ENCODE measurements around the gene NFIX. TPM values are rescaled to one million over a fixed set of nuclear protein-coding genes. Genes with fewer than 3 reads are reported as not detected.

The NFIX gene
- total RNA-seq, 1 donor from 2014 or later = 8.4 TPM

DNA sequence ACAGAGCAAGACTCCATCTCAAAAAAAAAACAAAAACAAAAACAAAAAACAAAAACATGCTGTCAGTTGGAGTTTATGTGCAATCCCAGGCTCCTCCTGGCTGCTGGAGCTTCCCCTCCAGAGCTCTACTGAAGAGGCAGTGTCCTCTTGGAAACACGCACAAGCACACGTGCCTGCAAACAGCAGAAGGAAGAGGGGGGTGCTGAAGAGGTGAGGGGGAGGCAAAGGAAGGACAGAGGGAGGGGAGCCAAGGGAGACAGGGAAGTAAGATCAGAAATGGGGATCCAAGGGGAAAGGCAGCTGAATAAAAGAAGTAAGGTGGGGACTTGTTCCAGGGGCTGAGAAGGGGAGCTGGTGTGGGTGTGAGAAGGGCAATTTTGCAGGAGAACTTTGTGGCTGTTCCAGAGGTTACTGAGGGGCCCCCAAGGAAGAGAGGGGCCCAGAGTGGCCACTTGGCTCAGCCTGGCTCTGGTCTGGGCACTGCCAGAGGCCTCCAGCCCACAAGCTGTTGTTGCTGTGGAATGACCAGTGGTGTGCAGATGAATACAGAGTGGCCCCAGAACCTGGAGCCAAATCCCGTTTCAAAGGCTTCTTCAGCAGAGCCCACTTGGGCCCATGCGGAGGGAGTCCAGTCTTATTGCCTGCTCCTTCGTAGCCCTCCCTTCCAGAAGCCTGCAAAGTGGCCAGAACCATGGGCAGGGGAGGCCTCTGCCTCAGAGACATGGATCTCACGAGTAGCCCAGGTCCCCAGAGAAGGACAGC is 73.0 kb downstream of the NFIX start:
- H3K79me2 ChIP-seq (ENCODE audit: insufficient read depth, low read length) = peaks cover 91% of the 10 kb centered on the region
- no peak overlapping the region for H3K4me2 ChIP-seq (ENCODE audit: low read length)
- H3K27ac ChIP-seq (ENCODE audit: low read depth, low read length) = no peak overlapping the region
- H3K36me3 ChIP-seq (ENCODE audit: insufficient read depth, low read length) = peaks cover under 1% of the 10 kb centered on the region
- no peak overlapping the region for H3K4me3 ChIP-seq (ENCODE audit: insufficient read depth, low read depth, low read length)
- no peak overlapping the region for H2AFZ ChIP-seq (ENCODE audit: low read depth, low read length)
- no peaks in the 10 kb centered on the region for H3K9me3 ChIP-seq (ENCODE audit: insufficient read depth, low read depth, low read length)
- Mint-ChIP-seq H3K4me1 (ENCODE audit: low read depth, unreplicated experiment) (peaks cover 4% of the 10 kb centered on the region), H3K27me3 (ENCODE audit: low read depth, unreplicated experiment) (peaks cover 90% of the 10 kb centered on the region), H3K27ac (ENCODE audit: unreplicated experiment) (no peak overlapping the region), H3K36me3 (ENCODE audit: low read depth, unreplicated experiment) (peaks cover 7% of the 10 kb centered on the region), H3K9me3 (ENCODE audit: unreplicated experiment) (no peaks in the 10 kb centered on the region), H3K4me3 (ENCODE audit: unreplicated experiment) (no peak overlapping the region)
- no peak overlapping the region for H3K9ac ChIP-seq (ENCODE audit: low read length)
- TF ChIP-seq EZH2 (IDR thresholded peaks at IDR 0.05; ENCODE audit: insufficient read depth, low read length) = no peak
- TF ChIP-seq, protein P1, sequence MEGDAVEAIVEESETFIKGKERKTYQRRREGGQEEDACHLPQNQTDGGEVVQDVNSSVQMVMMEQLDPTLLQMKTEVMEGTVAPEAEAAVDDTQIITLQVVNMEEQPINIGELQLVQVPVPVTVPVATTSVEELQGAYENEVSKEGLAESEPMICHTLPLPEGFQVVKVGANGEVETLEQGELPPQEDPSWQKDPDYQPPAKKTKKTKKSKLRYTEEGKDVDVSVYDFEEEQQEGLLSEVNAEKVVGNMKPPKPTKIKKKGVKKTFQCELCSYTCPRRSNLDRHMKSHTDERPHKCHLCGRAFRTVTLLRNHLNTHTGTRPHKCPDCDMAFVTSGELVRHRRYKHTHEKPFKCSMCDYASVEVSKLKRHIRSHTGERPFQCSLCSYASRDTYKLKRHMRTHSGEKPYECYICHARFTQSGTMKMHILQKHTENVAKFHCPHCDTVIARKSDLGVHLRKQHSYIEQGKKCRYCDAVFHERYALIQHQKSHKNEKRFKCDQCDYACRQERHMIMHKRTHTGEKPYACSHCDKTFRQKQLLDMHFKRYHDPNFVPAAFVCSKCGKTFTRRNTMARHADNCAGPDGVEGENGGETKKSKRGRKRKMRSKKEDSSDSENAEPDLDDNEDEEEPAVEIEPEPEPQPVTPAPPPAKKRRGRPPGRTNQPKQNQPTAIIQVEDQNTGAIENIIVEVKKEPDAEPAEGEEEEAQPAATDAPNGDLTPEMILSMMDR (IDR thresholded peaks at IDR 0.05; ENCODE audit: insufficient read depth, low read depth, low read length) = no peak
- FAIRE-seq (no peak), DNase-seq (ENCODE audit: low read depth) (no peak)
- no peaks in the 10 kb centered on the region for H3K27me3 ChIP-seq (ENCODE audit: insufficient read depth, low read length)
- H4K20me1 ChIP-seq (ENCODE audit: insufficient read depth, low read length) = peaks cover 97% of the 10 kb centered on the region
- H3K4me1 ChIP-seq (ENCODE audit: insufficient read depth, low read length) = peaks cover 13% of the 10 kb centered on the region

DNA sequence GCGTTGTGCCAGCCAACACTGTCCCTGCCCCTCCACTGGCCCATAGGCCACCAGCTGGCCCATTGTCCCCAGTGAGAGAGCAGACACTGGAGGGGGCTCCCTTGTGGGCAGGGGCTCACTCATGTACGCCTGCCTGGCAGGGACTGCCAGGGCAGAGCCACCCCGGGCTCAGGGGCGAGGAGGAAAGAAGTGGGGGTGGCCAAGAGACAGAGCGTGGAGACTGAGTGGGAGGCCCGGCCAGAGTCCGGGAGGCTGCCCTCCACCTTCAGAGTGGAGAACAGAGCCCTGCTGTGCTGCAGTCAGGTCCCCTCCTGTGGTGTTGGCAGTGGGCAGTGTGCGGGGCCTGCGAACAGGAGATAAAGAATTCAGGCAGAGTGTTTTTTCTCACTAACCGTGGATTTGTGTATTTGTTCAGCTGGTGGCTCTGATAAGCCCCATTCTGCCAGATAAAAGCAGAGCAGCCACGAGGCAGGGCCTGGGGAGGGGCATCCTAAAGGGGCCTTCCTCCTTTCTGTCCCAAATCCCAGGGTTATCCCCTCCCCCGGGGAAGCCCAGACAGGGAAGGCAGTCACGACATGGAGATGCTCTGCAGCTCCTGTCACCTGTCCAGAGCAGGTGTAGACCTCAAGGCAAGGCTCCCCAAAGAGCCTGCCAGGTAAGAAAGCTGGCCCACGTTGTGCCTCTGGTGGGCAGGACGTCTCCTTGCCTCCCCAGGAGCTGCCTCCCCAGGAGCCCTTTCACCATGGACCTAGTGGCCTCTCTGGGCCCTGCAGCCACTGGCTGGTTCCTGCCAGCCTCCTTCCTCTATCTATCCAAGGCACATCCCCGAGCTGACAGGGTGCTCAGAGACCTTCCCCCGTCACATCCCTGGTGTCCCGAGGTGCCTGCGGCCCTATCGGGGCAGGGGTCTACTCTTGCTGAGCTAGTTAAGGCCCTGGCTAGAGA is 74.4 kb downstream of the NFIX start:
- H3K4me3 ChIP-seq (ENCODE audit: insufficient read depth, low read depth, low read length) = no peak overlapping the region
- H4K20me1 ChIP-seq (ENCODE audit: insufficient read depth, low read length) = peaks cover 92% of the 10 kb centered on the region
- no peaks in the 10 kb centered on the region for H3K4me1 Mint-ChIP-seq (ENCODE audit: low read depth, unreplicated experiment)
- H3K36me3 Mint-ChIP-seq (ENCODE audit: low read depth, unreplicated experiment) = peaks cover 7% of the 10 kb centered on the region
- H2AFZ ChIP-seq (ENCODE audit: low read depth, low read length) = no peak overlapping the region
- peaks cover 12% of the 10 kb centered on the region for H3K4me1 ChIP-seq (ENCODE audit: insufficient read depth, low read length)
- H3K27ac Mint-ChIP-seq (ENCODE audit: unreplicated experiment) = no peak overlapping the region
- H3K79me2 ChIP-seq (ENCODE audit: insufficient read depth, low read length) = peaks cover 77% of the 10 kb centered on the region
- TF ChIP-seq, protein P1 (IDR thresholded peaks at IDR 0.05; ENCODE audit: insufficient read depth, low read depth, low read length) = no peak
- TF ChIP-seq EZH2 (IDR thresholded peaks at IDR 0.05; ENCODE audit: insufficient read depth, low read length) = no peak
- no peaks in the 10 kb centered on the region for H3K9me3 Mint-ChIP-seq (ENCODE audit: unreplicated experiment)
- H3K27me3 Mint-ChIP-seq (ENCODE audit: low read depth, unreplicated experiment) = peaks cover 91% of the 10 kb centered on the region
- H3K9me3 ChIP-seq (ENCODE audit: insufficient read depth, low read depth, low read length) = no peaks in the 10 kb centered on the region
- no peak overlapping the region for H3K4me3 Mint-ChIP-seq (ENCODE audit: unreplicated experiment)
- peaks cover 2% of the 10 kb centered on the region for H3K36me3 ChIP-seq (ENCODE audit: insufficient read depth, low read length)
- peak overlapping the region; percentile 36 for H3K4me2 ChIP-seq (ENCODE audit: low read length)
- DNase-seq (ENCODE audit: low read depth) (no peak), FAIRE-seq (no peak)
- H3K27me3 ChIP-seq (ENCODE audit: insufficient read depth, low read length) = no peaks in the 10 kb centered on the region
- no peak overlapping the region for H3K27ac ChIP-seq (ENCODE audit: low read depth, low read length)
- H3K9ac ChIP-seq (ENCODE audit: low read length) = no peak overlapping the region

Data from astrocyte (in vitro differentiated cells and primary cell).